GM12878 (cell line): Measurements from ENCODE around the gene DNASE1L1. TPM values are rescaled to one million over a fixed set of nuclear protein-coding genes. Genes with fewer than 3 reads are reported as not detected.

Experiments used
- ATF3 ChIP-seq: IDR thresholded peaks from 2 replicates; pipeline ENCODE4 v1.6.1; 2011; ENCODE audit warnings: low read depth, mild to moderate bottlenecking, low read length, moderate library complexity, borderline replicate concordance; ENCODE audit errors: extremely low read depth
- E4F1 ChIP-seq: fragments of 450-650 bp; IDR thresholded peaks from 2 replicates; pipeline ENCODE4 v1.6.1; 2018; ENCODE audit warnings: borderline replicate concordance, mild to moderate bottlenecking; ENCODE audit not compliant: partially characterized antibody
- ESRRA ChIP-seq: IDR thresholded peaks from 2 replicates; pipeline ENCODE4 v1.6.1; 2012; ENCODE audit warnings: mild to moderate bottlenecking, low read length, improper control_type of control experiment
- HDAC6 ChIP-seq: fragments of 200-600 bp; sonication (generic); IDR thresholded peaks from one replicate; pipeline ENCODE4 v1.8.0; 2017; ENCODE audit warnings: antibody characterized with exemption; ENCODE audit not compliant: unreplicated experiment
- KDM1A ChIP-seq: fragments of 200-600 bp; sonication (generic); IDR thresholded peaks from 2 replicates; pipeline ENCODE4 v1.6.1; 2016; ENCODE audit warnings: borderline replicate concordance
- MXI1 ChIP-seq: fragments of 150-350 bp; IDR thresholded peaks from 2 replicates; pipeline ENCODE4 v1.6.1; 2011; ENCODE audit warnings: low read depth, mild to moderate bottlenecking, inconsistent platforms, low read length, improper control_type of control experiment
- PAX5 ChIP-seq: IDR thresholded peaks from 2 replicates; pipeline ENCODE4 v1.6.1; 2011; ENCODE audit warnings: low read depth, low read length, borderline replicate concordance
- RCOR1 ChIP-seq: conservative IDR thresholded peaks from 2 replicates; pipeline ENCODE4 v1.6.1; 2012; ENCODE audit warnings: low read depth, low read length, improper control_type of control experiment
- RUNX3 ChIP-seq: IDR thresholded peaks from 2 replicates; pipeline ENCODE4 v1.6.1; 2012; ENCODE audit warnings: low read length, inconsistent platforms
- SKIL ChIP-seq: fragments of 450-650 bp; IDR thresholded peaks from 2 replicates; pipeline ENCODE4 v1.6.1; 2017; ENCODE audit warnings: mild to moderate bottlenecking, low read depth, inconsistent platforms; ENCODE audit not compliant: poor library complexity, severe bottlenecking
- SREBF2 ChIP-seq: IDR thresholded peaks from 2 replicates; pipeline ENCODE4 v1.6.1; 2012; ENCODE audit warnings: mild to moderate bottlenecking, low read length
- STAT3 ChIP-seq: IDR thresholded peaks from 2 replicates; pipeline ENCODE4 v1.6.1; 2011; ENCODE audit warnings: low read depth, low read length, improper control_type of control experiment
- WRNIP1 ChIP-seq: IDR thresholded peaks from 2 replicates; pipeline ENCODE4 v1.6.1; 2011; ENCODE audit warnings: low read depth, low read length, improper control_type of control experiment, borderline replicate concordance
- ZBED1 ChIP-seq: IDR thresholded peaks from 2 replicates; pipeline ENCODE4 v1.6.1; 2016; ENCODE audit warnings: borderline replicate concordance
- ZNF24 ChIP-seq: fragments of 450-650 bp; IDR thresholded peaks from 2 replicates; pipeline ENCODE4 v1.6.1; 2017; ENCODE audit warnings: antibody characterized with exemption, mild to moderate bottlenecking
- ZNF622 ChIP-seq: fragments of 450-650 bp; IDR thresholded peaks from 2 replicates; pipeline ENCODE4 v1.6.1; 2017; ENCODE audit warnings: mild to moderate bottlenecking, inconsistent platforms
- polyA plus RNA-seq, 11 experiments: library from polyadenylated mRNA; depleted of rRNA in 4 of 11; unstranded in 6 of 11; stranded (reverse) in 5 of 11; fragments of >200 nt; fragmentation: Nextera tagmentation in 4 of 11; fragmentation: Illumina TruSeq in 1 of 11; extraction: Ambion mirVana in 4 of 11; extraction: Trizol in 1 of 11; gene quantifications; 1 replicate in 1 of 11; 2 replicates in 10 of 11; pipeline versions ENCODE4 v1.2.1 to v1.2.3, GENCODE V29; 2011 to 2016; ENCODE audit warnings: inconsistent platforms in 2 of 11, missing spikeins in 2 of 11, low read depth in 1 of 11
- total RNA-seq, 4 experiments: library from RNA; depleted of rRNA in 3 of 4; stranded (reverse); fragments of >200 nt in 3 of 4; fragmentation: Illumina TruSeq in 1 of 4; extraction: Trizol in 1 of 4; gene quantifications; 2 replicates each; pipeline versions ENCODE4 v1.2.1 to v1.2.3, GENCODE V29; 2013 to 2021
- TF ChIP-seq, protein P1 (sequence below): fragments of 450-650 bp; IDR thresholded peaks from 2 replicates; pipeline ENCODE4 v1.6.1; 2017; ENCODE audit warnings: borderline replicate concordance

Gene DNASE1L1
- total and polyA plus RNA-seq, 10 of the 15 experiments (the other 5 are each of a cell fraction or from before 2014, with no cell fraction given), result 0.60 to 22.7 (median 6.8) TPM

DNA sequence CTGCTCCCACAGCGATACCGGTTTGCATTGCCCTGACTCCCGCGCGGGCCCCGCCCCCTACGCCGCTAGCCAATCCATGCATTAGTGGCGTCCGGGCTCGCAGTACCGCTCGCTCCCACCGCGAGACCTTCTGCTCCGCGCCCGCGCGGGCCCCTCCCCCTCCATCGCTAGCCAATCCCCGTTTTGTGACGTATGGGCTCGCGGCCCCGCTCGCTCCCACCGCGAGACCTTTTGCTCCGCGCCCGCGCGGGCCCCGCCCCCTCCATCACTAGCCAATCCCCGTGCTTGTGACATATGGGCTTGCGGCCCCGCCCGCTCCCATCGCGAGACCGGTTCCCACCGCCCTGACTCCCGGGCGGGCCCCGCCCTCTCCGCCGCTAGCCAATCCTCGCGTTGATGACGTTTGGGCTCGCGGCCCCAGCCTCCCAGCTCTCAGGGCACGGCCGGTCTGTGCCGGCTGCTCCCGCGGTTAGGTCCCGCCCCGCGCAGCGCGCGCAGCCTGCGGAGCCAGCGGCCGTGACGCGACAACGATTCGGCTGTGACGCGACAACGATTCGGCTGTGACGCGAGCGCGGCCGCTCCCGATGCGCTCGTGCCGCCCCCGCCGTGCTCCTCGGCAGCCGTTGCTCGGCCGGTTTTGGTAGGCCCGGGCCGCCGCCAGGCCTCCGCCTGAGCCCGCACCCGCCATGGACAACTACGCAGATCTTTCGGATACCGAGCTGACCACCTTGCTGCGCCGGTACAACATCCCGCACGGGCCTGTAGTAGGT lies 30.1 kb downstream of the DNASE1L1 start, which contains the start of gene EMD (continued):
- TF ChIP-seq ESRRA, result no peak
- no peak for TF ChIP-seq E4F1
- peak; percentile 91 for TF ChIP-seq PAX5
- no peak for TF ChIP-seq MXI1
- TF ChIP-seq WRNIP1, result no peak
- TF ChIP-seq ZBED1, result no peak
- no peak for TF ChIP-seq ZNF622
- TF ChIP-seq ZNF24, result no peak
- peak; percentile 57 for TF ChIP-seq SREBF2
- TF ChIP-seq KDM1A, result no peak
- no peak for TF ChIP-seq HDAC6
- no peak for TF ChIP-seq SKIL
- TF ChIP-seq STAT3, result no peak
- no peak for TF ChIP-seq RCOR1
- TF ChIP-seq ATF3, result no peak
- peak; percentile 5 for TF ChIP-seq RUNX3
- TF ChIP-seq, protein P1, sequence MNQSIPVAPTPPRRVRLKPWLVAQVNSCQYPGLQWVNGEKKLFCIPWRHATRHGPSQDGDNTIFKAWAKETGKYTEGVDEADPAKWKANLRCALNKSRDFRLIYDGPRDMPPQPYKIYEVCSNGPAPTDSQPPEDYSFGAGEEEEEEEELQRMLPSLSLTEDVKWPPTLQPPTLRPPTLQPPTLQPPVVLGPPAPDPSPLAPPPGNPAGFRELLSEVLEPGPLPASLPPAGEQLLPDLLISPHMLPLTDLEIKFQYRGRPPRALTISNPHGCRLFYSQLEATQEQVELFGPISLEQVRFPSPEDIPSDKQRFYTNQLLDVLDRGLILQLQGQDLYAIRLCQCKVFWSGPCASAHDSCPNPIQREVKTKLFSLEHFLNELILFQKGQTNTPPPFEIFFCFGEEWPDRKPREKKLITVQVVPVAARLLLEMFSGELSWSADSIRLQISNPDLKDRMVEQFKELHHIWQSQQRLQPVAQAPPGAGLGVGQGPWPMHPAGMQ, result 0 out of 2 replicates have a peak, but pooled peaks have one; percentile 35
